Forelimb muscle (tissue), 1 donor: Measurements from ENCODE around the gene RAB42. TPM values are rescaled to one million over a fixed set of nuclear protein-coding genes. Genes with fewer than 3 reads are reported as not detected.
A peak's percentile ranks its signal among the peaks of the same experiment; 100 is the strongest.
"Not testable (repeated sequence)": the region's sequence is repeated elsewhere in the genome, so short reads cannot be mapped to it uniquely, and the experiment has no call there.

Experiments
- DNase-seq: peaks from one replicate; pipeline ENCODE4 v3.0.0-alpha.2; 2013; ENCODE audit warnings: low read depth
- polyA plus RNA-seq: library from polyadenylated mRNA; unstranded; fragments of 120-200 nt; gene quantifications from one replicate; pipeline ENCODE4 v1.2.1, GENCODE V29; 2013; ENCODE audit not compliant: insufficient read length

Gene RAB42
- polyA plus RNA-seq, 1 donor, result 7.1 TPM

DNA sequence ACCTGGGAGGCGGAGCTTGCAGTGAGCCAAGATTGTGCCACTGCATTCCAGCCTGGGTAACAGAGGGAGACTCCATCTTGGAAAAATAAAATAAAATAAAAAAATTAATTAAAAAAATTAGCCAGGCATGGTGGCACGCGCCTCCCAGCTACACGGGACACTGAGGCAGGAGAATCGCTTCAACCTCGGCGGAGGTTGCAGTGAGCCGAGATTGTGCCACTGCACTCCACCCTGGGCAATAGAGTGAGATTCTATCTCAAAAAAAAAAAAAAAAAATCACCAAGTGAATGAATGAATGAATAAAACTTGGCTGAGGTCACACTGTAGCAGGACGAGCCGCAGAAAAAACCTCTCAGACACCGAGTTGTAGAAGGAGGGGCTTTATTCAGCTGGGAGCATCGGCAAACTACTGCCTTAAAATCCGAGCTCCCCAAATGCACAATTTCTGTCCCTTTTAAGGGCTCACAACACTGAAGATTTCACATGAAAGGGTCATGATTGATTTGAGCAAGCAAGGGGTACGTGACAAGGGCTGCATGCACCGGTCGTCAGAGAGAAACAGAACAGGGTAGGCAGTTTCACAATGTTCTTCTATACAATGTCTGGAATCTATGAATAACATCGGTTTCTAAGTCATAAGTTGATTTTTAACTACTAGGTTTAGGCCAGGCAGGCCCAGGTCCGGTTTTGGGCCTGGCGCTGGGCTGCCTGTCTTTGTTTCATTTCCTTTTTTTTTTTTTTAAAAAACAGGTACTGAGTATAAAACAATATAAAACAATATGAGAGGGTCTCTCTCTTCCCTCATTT is 5.3 kb upstream of the RAB42 start:
- DNase-seq, result not testable (repeated sequence)

DNA sequence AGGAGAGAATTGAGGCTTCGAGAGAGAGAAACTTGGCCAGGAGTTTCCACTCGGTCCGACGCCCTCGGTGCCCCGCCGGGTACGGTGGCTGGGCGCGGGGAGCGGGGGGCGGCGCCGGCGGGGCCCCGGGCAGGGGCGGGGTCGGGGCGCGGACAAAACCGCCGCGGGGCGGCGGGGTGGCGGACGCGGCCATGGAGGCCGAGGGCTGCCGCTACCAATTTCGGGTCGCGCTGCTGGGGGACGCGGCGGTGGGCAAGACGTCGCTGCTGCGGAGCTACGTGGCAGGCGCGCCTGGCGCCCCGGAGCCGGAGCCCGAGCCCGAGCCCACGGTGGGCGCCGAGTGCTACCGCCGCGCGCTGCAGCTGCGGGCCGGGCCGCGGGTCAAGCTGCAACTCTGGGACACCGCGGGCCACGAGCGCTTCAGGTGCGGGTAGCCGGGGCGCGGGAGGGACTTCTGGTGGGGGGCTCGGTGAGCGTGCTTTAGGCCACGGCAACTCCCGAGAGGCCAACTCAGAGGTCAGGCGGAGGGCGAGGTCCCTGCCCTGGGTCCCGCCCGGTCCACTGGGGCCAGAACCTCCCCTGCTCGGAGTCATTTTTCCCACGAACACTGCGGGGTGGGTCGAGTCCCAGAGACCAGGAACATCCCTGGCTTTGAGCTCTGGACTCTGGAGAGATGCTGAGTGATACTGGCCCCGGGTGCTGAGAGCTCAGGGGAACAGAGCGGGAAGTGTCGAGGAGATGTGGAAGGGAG is 431 bp downstream of the RAB42 start:
- DNase-seq, result no peak

DNA sequence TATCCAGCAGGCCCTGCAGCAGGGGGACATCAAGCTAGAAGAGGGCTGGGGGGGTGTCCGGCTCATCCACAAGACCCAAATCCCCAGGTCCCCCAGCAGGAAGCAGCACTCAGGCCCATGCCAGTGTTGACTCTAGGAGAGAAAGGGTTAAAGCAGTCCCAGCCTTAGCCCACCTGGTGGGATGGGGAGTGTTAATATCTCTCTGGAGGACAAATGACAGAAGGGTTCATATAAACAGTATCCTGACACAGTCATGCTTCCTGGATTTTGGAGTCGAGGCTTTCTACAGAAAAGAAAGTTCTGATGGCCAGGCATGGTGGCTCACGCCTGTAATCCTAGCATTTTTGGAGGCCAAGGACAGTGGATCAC is 1.9 kb downstream of the RAB42 start:
- not testable (repeated sequence) for DNase-seq

DNA sequence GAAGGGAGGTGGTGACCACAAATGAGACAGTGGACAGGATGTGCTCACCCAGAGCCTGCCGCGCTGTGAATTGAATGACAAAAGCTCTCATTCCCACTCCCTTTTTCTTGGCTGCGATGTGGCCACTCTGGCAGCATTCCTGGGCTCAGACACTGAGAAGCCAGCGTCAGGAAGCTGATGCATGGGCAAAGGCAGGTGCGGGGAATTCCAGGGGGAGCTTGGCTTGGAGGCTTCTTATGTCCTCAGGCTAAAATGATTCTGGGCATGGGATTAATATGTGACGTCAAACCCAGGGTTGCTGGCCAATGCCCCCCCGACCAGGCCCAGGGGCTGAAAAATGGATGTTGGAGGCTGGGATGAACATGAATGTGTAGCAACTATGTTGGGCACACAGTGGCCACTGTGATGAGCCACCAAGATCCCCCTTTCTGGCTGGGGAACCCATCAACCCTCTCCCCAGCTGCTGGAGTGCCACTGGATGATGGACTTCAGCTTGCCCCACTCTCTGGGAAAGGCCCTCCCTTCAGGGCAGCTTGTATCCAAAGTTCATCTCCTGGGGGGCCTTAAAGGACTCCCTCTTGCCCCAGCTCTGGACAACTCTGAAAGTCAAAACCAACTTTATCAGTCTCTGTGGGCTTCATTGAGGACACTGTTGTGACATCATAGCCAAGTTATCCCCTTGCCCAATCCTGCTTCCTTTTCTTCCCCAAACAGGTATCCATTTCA is 2.8 kb downstream of the RAB42 start:
- DNase-seq, result not testable (repeated sequence)

DNA sequence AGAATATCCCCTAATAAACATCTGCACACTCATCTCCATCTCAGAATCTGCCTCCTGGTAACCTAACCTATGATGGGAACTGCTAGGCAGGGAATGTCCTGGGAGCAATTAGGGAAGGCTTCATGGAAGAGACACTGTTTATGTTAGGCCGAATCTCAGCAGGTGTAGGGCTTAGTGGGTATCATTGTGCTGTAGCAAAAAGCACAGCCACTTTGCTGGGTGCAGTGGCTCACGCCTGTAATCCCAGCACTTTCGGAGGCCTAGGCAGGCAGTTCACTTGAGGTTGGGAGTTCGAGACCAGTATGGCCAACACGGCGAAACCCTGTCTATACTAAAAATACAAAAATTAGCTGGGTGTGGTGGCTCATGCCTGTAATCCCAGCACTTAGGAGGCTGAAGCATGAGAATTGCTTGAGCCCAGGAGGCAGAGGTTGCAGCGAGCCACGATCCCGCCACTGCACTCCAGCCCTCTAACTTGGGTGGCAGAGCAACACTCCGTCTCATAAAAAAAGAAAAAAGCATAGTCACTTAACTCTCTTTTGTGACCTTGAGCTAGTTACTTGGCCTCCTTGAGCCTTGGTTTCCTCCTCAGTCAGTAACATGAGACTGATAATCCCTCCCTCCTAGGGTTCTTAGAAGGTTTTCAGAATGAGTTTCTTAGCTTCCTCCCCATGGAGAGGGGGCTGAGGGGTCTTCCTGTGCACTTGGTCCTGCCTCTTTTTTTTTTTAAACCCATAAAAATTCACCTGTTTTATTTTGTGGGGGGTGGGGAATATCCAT is 3.5 kb downstream of the RAB42 start:
- no peak for DNase-seq

DNA sequence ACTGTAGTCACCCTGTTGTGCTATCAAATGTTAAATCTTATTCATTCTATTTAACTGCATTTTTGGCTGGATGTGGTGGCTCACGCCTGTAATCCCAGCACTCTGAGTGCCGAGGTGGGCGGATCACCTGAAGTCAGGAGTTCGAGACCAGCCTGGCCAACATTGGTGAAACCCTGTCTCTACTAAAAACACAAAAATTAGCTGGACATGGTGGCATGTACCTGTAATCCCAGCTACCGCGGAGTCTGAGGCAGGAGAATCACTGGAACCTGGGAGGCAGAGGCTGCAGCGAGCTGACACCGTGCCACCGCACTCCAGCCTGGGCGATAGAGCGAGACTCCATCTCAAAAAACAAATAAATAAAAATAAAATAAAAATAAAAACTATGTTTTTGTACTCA is 4.2 kb downstream of the RAB42 start:
- not testable (repeated sequence) for DNase-seq

DNA sequence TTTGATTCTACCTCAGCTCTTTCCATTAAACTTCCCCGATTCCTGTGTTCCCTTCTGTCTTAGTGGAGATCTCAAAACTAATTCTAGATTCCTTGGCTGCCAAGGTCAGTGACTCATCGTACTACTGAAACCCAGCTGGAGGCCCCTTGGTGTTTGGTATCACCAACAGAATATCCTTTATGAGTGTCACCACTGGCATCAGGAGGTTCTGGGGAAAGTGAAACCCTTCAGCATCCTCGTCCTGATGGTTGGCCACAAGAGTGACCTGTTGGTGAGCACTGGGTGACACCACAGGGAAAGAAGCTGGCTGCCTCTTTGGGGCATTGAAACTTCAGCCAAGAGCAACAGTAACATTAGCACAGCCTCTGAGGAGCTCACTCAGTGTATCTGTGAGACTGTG is 9.6 kb downstream of the RAB42 start:
- DNase-seq, result no peak

DNA sequence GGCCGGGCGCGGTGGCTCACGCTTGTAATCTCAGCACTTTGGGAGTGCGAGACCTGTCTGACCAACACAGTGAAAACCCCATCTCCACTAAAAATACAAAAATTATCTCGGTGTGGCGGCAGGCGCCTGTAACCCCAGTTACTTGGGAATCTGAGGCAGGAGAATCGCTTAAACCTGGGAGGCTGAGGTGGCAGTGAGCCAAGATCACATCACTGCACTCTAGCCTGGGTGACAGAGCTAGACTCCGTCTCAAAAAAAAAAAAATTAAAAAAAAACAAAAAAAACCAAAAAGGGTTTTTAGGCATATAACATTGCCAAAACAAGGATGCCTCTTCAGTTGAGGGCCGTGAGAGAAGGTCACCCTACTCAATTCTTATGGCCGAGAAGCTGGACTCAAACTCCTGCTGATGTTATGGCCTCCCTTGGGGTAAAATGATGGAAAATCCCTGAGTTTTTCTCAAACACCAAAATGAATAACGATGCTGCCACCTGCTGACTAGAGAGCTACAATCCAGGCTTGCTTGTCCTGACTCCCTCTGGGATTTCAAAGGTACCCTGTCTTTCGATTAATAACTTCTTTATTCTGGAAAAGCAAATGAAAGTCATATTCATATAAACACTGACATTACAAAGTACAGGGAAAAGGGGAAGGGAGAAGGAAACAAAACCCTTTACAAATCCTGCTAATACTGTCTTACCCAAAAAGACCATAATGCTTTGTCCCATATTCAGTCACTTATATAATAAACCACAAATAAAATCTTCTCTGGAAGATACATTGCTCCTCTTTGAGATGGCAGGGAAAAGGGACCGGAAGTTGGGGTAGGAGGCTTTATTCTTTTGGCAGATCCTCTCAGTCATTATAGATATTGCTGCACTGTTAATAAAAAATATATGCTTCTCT is 10.7 kb downstream of the RAB42 start:
- peak; percentile 77 for DNase-seq

DNA sequence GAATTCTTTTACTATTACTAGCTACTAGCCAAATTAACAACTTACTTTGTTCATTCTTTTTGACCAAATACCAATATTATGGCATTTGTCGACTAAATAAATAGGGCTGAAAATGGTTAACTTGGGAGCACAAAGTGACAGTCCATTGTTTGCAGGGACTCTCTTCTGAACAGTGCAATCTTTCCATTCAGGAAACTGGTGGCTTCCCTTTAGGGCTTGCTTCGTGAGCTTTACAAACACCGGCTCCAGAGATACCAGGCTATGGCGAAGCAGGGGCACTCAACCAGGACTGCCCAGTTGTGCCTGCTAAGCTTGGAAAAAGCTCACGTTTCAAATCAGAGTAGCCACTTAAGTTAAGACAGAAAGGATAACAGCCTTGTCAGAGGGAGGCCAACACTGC is 12.3 kb downstream of the RAB42 start:
- no peak for DNase-seq

DNA sequence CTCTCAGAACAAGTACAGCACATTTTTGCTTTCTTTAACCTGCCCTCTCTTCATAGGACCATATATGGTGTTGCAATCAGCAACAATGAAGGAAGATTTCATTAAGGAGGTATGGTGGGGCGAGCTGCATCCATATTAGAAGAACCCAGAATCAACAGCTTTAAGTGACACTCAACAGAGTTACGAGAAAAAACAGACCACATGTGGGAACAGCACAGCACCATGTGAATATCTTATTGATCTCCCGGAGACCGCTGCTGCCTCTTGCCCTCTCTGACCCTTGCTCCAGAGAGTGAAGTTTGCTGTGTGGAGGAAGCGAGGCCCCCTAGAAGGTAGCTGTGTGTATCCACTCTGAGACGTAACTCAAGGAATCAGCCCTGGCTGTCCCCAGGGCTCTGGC is 12.9 kb downstream of the RAB42 start:
- no peak for DNase-seq

DNA sequence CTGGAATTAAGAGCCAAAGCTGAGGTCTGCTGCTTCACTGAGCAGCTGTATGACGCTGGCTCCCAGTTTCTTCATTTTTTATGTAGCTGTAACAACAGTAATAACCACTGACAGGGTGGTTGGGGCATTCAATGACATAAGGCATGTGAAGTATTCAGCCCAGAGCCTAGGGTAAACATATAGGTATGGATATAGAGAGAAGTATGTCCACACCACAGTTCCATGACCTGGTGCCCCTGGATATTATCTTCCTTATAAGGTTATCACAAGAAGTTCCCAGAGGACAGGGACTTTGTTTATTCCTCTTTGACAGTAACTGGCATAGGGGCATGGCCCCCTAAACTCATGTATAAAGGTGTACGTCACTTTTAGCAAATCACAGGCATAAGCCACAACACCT is 14.7 kb downstream of the RAB42 start:
- no peak for DNase-seq

DNA sequence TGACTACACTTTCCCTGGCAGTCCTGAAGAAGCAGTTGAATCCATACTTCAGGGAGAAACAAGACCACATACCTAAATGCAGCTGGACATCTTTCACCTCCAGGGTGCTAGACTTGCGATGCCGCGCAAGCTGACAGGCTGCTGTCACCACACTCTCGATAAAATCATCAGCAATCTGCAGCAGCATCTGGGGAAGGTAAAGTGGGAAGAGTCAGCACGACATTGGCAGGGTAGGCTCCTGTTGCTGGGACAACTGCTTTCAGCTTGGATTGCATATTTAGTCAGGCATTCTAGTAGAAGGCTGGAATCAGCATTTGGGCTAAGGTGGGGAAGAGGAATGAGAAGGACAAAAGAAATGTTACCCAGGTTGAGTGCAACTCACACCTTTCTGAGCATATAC is 21.1 kb downstream of the RAB42 start:
- DNase-seq, result no peak

DNA sequence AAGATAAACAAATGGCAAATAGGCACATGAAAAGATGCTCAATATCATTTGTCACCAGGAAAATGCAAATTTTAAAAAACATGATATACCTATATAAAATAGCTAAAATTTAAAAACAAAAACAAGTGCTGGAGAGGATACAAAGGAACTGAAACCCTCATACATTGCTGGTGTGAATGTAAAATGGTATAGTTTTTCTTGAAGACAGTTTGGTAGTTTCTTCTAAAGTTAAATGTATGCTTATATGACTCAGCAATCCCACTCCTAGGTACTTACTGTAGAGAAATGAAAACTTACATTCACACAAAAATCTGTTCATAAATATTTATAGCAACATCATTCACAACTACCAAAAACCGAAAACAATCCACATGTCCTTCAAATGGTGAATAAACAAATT is 39.6 kb downstream of the RAB42 start:
- no peak for DNase-seq

DNA sequence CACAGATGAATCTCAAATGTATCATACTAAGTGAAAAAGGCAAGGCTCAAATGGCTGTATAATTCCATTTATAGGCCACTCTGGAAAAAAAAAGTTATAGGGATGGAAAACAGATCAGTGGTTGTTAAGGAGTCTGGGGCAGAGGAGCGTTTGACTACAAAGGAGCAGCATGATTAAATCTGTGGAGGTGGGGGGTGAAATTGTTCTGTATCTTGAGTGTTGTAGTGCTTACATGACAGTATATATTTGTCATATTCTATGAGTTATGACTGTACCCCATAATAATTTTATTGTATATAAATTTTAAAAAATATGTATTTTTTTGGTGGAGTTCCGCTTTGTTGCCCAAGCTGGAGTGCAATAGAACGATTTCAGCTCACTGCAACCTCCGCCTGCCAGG is 40.5 kb downstream of the RAB42 start:
- DNase-seq, result no peak

DNA sequence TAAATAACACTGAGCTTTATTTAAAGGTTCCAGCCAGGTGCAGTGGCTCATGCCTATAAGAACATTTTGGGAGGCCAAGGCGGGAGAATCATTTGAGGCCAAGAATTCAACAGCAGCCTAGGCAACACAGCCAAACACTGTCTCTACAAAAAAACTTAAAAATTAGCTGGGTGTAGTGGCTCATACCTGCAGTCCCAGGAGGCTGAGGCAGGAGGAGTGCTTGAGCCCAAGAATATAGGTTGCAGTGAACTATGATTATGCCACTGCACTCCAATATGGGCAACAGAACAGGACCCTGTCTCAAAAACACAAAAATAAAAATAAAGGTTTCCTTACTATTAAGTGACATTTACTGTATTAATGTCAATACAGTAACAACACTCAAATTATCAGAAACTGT is 48.7 kb downstream of the RAB42 start:
- DNase-seq, result no peak

DNA sequence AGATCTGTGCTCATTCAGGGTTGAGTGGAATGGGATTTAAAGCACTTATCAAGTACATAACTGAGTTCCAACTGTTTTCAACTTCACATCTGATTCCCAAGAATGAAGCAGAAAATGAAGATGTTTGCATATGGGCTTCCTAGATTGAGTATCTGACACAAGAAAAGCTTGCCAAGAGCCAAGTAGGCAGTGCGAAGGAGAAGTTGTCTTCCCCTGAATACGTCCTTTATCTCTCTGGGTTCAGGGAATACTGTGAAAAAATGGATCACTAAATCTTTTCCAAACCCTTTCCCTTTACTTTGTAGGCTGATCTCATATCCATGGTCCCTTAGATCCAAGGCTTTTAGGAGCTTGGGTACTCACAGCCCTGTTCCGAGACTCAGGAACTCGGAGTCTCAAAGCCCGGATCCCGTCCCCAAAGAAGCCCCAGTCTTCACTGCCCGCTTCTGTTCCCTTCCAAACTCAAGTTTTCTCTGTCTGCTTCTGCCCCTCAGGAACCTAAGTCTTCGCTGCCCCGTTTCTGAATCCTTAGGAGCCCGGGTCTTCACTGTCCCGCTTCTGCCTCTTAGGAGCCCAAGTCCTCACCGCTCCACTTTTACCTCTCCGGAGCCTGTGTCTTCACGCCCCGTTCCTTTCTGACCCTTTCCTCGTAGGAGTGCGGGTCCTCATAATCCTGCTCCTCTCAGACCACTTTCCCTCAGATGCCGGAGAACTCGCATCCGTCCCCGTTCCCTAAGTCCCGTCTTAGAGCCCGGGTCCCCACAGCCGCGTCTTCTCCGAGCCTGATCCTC is 50.2 kb downstream of the RAB42 start:
- no peak for DNase-seq

DNA sequence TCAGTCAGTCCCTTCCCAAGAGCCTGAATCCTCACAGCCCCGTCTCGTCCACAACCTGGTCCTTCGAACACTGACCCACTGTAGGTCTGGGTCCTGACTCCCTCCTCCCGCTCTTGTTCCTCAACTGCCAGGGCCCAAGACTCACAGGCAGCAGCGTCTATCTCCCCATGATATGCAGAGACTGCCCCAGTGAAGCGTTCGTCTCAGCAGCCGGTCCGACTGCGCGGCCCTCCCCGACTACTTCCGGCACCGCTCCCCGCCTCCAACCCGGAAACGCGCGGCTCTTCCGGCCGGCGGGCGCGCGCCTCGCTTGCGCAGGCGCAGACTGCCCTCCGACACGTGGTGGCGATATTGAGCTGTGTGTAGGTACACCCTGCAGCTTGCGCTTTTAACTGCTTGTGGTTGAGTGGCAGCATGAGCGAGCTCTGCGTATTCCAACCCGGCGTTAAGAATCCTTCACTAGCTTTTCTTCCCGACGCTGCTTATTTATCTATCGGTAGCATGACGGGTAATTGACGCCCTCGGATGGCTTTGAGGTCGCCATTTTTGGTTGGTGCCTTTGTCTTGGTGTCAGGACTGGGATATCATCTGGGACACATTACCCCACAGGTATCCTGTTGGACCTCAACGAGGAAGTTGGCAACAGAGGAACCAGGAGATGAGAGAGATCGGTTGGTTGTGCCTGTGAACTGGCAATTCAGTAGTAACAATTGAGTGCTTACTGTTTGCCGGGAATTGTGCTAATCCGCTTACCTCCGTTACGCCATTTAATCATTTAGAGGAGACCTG is 51.0 kb downstream of the RAB42 start, which contains the start of gene TAF12:
TSS of gene TAF12 (minus strand) at position 221 of the 789 bp plus-strand sequence. CDS start 20,986 bp downstream, outside the sequence.
- DNase-seq, result peak; percentile 93

DNA sequence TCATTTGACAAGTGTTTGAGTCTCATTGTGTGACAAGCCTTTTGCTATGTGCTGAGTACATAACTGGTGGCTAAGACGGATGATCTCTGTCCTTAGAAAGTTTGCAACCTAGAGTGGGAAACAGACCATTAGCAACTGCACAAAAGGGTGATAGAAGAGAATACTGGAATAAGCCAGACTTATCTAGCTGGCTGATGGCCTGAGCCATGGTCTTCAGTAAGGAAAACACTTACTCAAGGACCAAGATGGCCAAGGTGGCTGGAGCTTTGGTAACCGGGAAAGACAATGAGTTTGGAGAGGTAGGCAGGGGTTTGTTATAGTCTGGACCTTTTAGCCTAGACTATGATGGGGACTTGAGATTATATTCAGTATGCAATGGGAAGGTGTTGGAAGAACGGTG is 52.4 kb downstream of the RAB42 start:
- no peak for DNase-seq
